Myometrial cell (primary cell): ENCODE measurements around the gene AKAP12. TPM values are rescaled to one million over a fixed set of nuclear protein-coding genes. Genes with fewer than 3 reads are reported as not detected.

Source experiments
- total RNA-seq: library from RNA; depleted of rRNA; stranded (reverse); fragments of >200 nt; gene quantifications from 2 replicates; pipeline ENCODE4 v1.2.3, GENCODE V29; 2015

Gene AKAP12, protein sequence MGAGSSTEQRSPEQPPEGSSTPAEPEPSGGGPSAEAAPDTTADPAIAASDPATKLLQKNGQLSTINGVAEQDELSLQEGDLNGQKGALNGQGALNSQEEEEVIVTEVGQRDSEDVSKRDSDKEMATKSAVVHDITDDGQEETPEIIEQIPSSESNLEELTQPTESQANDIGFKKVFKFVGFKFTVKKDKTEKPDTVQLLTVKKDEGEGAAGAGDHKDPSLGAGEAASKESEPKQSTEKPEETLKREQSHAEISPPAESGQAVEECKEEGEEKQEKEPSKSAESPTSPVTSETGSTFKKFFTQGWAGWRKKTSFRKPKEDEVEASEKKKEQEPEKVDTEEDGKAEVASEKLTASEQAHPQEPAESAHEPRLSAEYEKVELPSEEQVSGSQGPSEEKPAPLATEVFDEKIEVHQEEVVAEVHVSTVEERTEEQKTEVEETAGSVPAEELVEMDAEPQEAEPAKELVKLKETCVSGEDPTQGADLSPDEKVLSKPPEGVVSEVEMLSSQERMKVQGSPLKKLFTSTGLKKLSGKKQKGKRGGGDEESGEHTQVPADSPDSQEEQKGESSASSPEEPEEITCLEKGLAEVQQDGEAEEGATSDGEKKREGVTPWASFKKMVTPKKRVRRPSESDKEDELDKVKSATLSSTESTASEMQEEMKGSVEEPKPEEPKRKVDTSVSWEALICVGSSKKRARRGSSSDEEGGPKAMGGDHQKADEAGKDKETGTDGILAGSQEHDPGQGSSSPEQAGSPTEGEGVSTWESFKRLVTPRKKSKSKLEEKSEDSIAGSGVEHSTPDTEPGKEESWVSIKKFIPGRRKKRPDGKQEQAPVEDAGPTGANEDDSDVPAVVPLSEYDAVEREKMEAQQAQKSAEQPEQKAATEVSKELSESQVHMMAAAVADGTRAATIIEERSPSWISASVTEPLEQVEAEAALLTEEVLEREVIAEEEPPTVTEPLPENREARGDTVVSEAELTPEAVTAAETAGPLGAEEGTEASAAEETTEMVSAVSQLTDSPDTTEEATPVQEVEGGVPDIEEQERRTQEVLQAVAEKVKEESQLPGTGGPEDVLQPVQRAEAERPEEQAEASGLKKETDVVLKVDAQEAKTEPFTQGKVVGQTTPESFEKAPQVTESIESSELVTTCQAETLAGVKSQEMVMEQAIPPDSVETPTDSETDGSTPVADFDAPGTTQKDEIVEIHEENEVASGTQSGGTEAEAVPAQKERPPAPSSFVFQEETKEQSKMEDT (N-terminal part only)
- 47.0 and 64.5 TPM in 2 replicates for total RNA-seq

DNA sequence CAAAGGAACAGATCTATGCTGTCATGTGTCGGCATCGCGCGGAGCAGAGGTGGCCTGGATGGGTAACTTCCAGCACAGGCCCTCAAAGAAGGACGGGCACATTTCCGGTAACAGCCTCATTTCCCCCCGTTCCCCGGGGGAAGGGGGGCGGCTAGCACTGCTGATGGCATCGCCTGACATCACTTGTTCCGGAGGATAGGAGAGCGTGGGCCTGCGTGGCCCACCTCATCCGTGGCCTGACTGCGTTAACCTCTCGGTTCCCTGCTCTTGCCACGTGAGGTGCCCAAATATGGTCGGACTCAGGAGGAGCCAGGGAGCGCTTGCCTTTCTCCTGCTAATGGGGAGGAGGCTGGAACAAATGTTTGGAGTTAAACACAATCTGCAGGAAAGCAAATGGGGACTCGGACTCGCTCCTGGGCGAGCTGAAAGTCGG is at the start of gene AKAP12:
AKAP12 (plus strand) TSS at position 365 of the 433 bp plus-strand sequence. CDS start 596 bp downstream, outside the sequence.

DNA sequence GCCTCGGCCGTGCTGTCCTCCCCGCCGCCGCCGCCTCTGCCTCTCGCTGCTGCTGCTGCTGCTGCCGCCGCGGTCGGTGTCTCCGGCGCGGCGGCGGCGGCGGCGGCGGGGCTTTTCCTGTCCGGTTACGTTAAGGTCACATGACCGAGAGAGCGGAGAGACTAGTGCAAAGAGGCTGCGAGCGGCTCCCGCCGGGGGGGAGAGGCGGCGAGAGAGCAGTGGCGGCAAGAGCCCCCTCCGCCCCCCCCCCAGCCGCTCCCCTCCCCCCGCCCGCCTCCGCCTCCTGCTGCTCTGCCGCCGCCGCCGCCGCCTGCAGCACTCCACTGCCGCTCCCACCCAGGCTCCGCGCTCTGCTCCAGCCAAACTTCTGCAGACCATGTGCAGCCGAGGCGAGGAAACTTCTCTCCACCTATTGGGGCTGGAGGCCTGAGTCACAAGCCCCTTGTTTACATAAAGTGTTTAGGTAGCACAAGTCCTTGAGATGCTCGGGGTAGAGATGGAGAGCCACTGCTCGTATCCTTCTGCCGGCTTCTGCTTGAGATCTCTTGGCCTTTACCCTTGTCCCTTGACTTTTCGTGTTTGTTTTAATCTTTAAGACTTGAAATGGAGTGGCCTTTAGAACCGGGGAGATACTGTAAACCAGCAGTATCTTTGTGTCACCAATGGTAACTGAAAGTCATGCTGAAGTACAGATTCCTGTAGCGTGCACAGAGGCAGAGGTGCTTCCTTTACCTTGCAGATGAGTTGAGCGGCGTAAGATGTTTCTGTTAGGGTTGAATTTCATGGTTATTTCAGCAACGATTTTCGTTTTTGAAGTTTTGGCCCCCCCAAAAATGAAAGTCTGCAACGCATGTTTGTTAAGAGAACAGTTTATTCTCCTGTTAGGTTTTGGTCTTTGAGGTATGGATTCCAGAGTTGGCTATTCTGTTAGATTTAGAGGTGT is 152.0 kb downstream of the AKAP12 start, which contains the start of gene ZBTB2:
ZBTB2 (minus strand) TSS at position 89 of the 943 bp plus-strand sequence. CDS start 17,922 bp downstream, outside the sequence.

Other genes starting within 250 kb of the AKAP12 start
- 6.3 and 9.6 TPM in 2 replicates for gene ZBTB2, start 151.6 kb downstream of the AKAP12 start, total RNA-seq
- gene RMND1, start 212.2 kb downstream of the AKAP12 start, total RNA-seq = 20.2 and 34.2 TPM in 2 replicates